GM21825 (cell line): Measurements from ENCODE around the gene ITPKB.

ENCODE experiments used
- ATAC-seq: cut with Tn5 transposase; IDR thresholded peaks from one replicate; pipeline ENCODE4 v1.9.1; 2021; ENCODE audit warnings: mild to moderate bottlenecking, moderate library complexity; ENCODE audit not compliant: unreplicated experiment

ITPKB gene

DNA sequence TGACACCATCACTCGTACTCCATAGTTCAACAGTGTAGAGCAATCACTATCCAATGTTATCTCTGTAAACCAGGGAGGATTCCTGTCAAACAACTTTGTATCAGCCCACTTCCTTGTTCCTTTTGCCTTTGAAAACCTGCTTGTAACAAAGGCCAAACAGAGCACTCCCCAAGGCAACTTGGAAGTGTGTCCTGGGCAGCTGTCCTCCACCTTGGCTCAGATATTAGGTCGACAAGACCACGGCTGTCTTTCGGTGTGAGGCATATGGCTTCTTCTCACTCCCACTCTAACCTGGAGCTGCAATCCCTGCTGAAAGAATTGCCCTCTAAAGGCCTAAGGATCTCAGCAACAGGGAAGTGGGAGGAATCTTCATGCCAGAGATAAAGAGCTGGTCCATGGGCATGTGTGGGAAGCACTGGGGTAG lies 66.7 kb downstream of the ITPKB start:
- ATAC-seq = no peak

DNA sequence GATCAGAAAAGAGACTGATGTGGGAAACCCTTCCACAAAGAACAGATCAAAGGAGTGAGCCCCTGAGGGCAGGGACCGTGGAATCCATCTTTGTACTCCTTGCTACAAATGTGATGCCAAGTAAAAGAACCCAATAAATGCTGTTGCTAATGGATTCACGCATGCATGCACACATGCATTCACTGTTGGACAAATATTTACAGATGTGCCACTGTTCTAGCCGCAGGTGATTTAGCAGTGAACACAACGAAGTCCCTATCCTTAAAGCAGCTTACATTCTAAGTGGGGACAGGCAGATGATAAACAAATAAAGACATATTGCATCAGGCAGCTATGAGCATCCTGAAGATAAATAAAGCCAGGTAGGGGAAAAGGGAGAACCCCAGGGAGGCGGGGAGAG lies 67.8 kb downstream of the ITPKB start:
- no peak for ATAC-seq

DNA sequence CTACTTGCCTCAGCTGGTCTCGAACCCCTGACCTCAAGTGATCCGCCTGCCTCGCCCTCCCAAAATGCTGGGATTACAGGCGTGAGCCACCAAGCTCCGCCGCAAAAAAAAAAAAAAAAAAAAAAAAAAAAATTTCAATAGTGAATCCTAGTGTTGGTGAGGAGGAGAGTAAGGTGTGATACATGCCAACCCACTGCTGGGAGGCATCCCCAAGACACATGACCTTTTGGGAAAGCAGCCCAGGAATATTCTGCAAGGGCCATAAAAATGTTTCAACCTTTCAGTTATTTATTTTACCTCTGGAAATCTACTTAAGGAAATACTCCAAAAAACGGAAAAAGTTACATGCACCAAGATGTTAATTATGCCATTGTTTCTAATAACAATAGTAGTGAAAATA lies 69.0 kb downstream of the ITPKB start:
- no peak for ATAC-seq

DNA sequence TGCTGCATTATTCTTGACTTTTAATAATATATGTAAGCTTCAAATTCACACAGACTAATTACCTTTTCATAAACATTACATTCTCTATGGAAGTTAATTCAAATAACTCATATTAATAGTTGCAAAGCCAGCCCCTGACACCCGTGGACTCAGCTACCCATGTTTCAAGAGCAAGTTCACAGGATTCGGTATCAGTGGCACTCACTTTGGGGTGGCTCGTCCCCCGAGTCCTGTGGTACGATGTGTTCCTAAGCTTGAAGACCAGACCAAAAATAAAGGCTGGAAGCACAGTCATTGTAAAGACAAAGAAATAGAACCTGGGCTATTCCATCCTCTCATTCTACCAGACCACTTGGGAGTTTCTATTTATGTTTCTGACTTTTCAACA lies 70.9 kb downstream of the ITPKB start:
- ATAC-seq = no peak

- ATAC-seq = no peak
These were observed 72.4 kb downstream of the ITPKB start for GRCh38 chr1:226666692-226667091.

- no peak for ATAC-seq
These were observed 72.9 kb downstream of the ITPKB start for GRCh38 chr1:226666164-226666506.

DNA sequence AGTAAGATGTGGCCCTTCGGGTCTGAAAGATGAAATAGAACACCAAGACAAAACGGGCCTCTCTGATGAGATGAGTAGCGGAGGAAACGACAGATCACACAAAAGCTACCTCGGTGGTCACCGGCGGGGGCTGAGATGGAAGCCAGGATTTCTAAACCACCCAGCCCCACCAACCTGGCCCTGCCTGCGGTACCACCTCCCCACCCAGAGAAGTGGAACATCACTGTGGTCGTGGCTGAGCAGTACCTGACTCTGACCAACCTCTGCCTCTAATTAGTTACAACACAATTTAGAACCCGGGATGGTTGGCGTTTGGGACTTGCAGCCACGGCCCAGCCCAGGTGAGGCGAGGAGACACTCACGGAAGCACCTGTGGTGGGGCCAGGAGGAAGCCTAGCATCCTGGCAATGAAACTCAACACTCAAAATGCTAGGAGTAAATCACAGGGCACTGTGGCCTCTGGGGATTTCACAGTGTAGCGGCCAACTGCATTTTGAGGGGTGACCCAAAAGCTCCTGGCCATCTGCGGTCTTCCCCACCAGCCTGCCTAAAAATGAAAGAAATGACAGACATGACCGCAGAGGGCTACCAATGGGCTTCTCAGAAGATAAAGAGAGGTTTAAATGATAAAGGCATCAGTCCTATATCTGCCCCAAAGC lies 73.4 kb downstream of the ITPKB start:
- no peak for ATAC-seq

DNA sequence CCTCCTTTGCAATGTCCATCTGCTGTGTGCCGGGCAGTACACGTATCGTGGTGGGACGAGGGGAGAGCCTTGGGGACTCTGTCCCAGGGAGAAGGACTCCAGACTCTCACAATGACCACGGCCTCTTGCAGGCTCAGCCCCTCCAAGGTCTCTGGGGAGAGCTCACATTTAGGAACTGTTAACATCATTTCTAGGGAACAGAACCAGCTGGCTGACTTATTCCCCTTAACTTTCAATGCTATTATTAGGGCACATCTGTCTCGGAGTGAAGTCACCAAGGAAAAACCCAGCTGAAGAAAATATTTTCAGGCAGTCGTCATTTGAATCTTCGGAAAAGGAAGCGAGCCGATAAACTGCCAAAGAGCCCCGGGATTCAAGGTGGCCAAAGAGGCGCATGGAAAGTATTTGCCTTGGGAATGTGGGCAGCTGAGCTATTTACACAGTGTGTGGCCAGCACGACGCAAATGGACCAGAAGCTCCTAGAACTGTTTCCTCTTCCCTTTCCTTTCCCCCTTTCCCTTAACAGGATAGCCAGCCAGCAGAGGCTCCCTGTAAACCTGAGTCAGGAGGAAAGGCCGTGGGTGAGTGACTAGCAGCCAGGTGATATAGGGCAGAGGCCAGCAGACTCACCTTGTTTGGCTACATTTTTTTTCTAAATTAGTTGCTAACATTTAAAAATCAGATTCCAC lies 74.5 kb downstream of the ITPKB start:
- no peak for ATAC-seq

GRCh38 chr1:226663327-226663704 lies 75.8 kb downstream of the ITPKB start:
- no peak for ATAC-seq

DNA sequence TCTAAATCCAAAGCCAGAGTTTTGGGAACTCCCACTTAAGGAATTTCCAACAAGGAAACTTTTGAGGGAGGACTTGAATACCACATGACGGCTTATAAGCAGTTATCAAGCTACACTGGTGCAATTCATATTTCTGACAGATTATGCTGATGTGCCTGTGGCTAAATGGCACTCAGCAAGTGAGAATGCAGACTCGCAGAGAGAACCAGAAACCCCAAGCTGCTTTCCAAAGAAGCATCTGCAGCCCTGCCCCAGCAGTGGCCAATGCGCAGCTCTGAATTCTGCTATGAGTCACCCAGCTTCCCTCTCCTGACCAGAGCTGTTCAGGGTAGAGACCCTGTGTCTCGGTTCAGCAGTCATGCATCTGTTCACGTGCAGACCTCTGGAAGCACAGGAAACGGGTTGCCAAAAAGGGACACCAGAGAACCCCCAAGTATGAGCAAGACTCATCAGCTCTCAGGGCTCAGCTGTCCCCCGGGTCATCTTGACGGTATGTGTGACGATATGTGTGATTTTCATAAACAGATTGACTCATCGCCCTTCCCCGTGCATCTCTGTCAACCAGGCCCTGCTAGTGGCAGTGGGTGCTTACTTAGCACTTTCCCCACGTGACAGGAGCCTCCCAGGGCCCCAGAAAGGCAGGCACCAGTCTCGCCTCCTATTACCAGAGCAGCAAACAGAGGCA lies 76.3 kb downstream of the ITPKB start:
- peak; percentile 91 for ATAC-seq

DNA sequence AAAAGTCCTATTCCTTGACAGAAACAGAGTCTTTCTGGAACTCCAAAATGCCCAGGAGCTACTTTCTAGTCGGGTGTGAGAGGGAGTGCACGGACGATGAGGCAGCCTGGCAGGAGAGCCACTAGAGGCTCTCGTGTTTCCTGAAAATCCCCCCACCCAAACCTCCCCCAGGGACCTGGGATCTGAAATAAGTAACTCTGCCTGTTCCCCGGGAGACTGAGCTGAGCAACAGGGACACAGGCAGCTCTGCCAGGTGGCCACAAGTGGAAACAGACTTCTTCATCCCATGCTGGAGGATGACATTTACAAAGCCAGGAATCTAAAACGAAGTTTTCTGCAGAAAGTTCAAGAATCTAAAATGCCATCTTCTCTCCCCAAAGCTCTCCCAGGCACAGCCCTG lies 77.1 kb downstream of the ITPKB start:
- ATAC-seq = no peak

DNA sequence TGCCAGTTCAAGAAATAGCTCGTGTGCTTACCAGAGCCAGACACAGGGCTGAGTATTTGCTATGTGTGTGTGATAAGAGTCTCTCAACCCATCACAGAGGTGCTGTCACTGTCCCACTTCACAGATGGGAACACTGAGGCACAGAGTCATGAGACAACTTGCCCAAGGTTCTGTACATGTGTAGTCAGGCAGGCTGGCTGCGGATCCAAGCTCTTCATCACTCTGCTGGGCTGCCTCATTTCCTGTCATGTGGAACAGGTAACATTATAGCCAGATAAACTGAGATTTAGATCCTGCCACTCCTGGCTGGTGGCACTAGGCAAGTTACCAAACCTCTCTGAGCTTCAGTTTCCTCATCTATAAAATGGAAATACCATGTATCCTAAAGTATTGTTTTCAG lies 77.8 kb downstream of the ITPKB start:
- no peak for ATAC-seq

DNA sequence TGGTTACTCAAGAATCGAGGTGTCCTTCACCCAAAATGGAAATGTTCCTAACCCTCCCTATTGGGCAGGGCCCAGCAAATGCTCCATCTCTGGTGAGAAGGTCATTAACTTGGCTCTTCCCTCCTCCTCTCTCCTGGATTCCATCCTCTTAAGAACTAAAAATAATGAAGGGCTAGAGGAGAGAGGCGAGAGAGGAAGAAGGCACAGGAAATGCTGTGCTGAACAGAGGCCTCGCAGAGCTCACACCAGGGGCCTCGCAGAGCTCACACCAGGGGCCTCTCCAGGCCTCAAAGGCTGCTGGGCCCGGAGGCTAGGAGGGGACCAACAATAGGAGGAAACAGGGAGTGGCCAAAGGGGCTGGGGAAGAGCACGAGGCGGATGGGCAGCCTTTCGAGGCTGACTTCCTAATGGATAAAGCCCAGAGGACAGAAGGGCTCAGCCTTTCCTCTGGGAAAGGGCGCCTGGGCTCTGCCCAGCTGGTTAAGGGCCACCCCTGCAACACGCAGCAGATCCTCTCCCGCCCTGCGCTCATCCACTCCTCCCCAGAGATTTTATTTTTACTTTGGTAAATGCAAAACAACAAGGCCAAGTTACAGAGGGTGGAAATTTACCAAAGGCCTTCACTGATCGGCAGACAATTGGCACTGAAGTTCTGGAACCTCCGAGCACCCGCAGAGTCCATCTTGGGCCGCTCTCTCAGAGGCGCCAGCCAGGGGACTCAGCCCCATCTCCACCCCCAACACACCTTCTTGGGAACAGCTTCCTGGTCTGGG lies 78.5 kb downstream of the ITPKB start:
- no peak for ATAC-seq

DNA sequence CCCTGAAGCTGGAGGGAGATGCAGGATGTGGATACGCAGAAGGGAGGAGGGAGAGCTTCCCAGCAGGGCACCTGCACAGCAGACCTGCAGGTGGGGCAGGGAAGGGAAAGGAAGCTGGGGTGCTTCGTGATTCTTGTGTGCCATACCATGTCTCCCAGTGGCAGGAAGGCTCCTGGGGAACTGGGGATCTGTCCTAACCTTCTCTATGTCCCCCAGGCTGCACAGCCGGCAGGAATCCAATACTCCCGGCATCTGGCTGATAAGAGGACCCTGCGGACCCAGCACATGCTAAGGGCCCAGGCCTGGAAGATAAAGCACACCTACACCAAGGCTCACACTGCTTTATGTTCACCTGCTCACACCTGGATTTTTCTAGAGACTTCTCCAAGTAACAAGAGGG lies 79.4 kb downstream of the ITPKB start:
- ATAC-seq = no peak

DNA sequence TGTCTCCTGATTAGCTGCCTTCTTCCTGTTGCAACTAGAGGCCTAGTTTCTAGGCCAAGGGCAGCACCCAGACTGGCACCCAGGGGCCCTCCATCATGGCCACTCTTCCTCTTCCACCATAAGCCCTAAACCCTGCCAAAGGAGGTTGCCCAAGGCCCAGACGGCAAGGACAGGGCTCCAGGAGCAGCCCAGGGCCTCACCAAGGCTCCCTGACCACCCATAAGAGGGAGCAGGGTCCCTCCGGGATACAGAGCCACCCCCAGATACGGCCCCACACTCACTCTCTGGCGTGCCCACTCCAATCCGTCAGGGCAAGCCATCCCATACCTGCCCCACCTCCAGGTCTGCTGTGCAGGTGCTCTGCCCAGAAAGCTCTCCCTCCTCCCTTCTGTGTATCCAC lies 79.9 kb downstream of the ITPKB start:
- no peak for ATAC-seq

- no peak for ATAC-seq
These were observed 80.4 kb downstream of the ITPKB start for GRCh38 chr1:226658546-226659125.

DNA sequence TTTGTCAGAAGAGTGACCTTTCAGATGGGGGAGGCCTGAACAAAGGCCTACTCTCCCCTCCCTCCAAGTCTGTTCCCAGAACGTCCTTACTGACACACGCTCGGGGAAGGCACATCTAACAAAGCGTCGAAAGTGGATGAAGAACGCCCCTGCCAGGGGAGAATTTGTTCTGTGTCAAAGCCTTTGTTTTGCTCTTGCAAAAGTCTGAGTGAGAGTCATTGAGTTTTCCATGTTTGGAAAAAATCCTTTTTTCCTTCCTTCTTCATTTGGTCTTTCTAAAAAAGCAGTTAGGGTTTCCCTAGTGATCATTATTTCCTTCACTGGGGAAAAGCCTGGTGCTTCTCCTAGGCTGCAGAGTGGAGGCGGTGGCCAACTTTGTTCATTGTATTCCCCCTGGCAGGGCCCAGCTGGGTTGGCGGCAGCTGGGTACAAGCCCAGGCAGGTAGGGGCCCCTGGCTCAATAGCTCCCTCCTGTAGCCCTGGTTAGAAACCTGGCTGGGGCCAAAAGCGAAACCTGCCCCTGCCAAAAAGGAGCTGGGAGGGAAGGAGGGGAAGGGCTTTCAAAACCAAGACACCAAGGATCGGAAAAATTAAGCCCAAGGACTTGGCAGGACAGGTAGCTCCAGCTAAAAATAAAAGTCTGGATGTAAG lies 81.1 kb downstream of the ITPKB start:
- no peak for ATAC-seq

DNA sequence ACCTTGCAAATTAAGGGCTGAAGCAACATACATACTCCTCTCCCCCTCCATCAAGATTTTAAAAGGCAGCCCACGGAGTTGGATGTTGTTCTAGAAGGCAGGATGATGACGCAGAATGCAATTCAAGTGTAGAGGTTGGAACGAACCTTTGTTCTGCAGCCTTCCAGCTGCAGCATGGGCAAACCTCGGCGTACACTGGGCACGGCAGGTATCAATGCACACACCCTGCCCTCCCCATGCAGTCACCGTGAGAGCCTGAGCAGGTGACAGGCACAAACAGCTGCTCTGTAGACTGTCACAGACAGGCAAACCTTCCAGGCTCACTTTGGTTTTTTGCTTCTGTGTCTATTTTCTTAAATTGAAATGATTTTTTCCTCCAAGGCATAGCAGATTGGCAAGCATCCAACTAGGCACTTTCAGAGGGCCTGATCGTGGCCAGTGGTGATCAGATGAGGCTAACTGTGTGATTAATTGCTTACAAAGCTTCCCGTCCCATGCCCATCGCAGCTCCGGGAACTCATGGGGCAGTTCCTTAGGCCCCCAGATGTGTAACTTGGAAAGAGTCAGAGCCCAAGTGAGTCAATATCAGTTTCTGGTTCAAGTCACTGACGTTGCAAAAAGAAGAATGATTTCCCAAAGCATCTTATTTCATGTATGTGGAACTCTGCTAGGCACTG lies 82.3 kb downstream of the ITPKB start:
- ATAC-seq = no peak

- no peak for ATAC-seq
These were observed 82.9 kb downstream of the ITPKB start for GRCh38 chr1:226656201-226656600.
